Measurements from ENCODE around the gene HM13.
A peak's percentile ranks its signal among the peaks of the same experiment; 100 is the strongest.
"Not testable (repeated sequence)": the region's sequence is repeated elsewhere in the genome, so short reads cannot be mapped to it uniquely, and the experiment has no call there.

The HM13 gene

DNA sequence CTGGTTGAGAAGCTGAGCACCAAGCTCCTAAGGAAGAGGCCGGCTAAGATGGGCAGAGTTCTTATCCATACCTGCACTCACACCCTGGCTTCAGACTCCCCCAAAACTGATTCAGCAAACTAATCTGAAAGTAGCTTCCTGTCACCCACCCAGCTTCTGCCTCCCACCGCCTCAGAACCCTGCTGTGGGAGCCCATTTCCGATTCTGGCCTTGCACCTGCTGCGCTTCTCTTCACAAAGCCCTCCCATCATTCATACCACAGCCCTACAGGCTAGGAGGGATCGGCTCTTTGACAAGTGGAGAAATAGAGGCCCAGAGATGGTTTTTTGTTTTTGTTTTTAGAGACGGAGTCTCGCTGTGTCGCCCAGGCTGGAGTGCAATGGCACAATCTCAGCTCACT is 28.7 kb downstream of the HM13 start:
- Histone ChIP-seq H3K27me3 (ENCODE audit: control insufficient read depth in 1 of 2, insufficient read depth in 2 of 2, low read length in 2 of 2) (no peaks in the 10 kb centered on the region), H3K4me3 (ENCODE audit: low read length in 2 of 2) (no peak overlapping the region), H3K9me3 (ENCODE audit: control insufficient read depth in 2 of 2, low read length in 2 of 2) (no peaks in the 10 kb centered on the region), H3K36me3 (ENCODE audit: control insufficient read depth in 2 of 2, insufficient read depth in 2 of 2, low read length in 2 of 2) (peaks cover 27 to 36% of the 10 kb centered on the region in 2 donors), H3K27ac (ENCODE audit: low read length) (no peak overlapping the region), H3K9ac (ENCODE audit: low read length in 2 of 2) (no peak overlapping the region), H3K4me1 (ENCODE audit: control insufficient read depth, insufficient read depth, low read length) (peaks cover 9% of the 10 kb centered on the region)

DNA sequence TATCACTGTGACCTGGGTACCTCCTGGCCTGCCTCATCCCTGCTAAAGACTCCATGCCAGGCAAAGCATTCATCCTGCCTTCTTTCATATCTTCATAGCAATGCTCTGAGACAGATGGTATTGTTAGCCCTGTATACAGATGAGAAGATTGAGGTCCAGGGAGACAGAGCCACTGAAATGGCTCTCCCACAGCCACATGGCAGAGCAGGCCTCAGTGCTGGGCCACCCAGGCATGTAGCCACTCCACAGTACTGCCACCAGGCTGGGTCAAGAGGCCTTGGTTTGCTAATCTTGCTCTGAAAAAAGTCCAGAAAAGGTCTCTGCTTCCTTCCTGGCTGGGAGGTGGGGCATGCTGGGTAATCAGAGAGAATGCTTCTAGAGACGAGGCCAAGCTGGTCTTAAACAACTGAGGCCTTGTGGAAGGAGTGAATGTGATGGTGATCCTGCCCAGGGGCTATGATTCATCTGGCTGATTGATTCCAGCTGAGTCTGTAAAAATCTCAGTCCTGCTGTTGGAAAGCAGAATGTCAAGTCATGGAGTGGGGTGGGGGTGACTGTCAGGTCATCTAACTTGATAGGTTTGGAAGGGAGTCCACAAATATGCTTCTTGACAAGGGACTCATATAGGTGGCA is 29.8 kb downstream of the HM13 start:
- H3K36me3 ChIP-seq (ENCODE audit: control insufficient read depth in 2 of 2, insufficient read depth in 2 of 2, low read length in 2 of 2), result peaks cover 20 to 32% of the 10 kb centered on the region in 2 donors
- H3K9ac ChIP-seq (ENCODE audit: low read length in 2 of 2), result no peak overlapping the region
- H3K27ac ChIP-seq (ENCODE audit: low read length), result no peak overlapping the region

DNA sequence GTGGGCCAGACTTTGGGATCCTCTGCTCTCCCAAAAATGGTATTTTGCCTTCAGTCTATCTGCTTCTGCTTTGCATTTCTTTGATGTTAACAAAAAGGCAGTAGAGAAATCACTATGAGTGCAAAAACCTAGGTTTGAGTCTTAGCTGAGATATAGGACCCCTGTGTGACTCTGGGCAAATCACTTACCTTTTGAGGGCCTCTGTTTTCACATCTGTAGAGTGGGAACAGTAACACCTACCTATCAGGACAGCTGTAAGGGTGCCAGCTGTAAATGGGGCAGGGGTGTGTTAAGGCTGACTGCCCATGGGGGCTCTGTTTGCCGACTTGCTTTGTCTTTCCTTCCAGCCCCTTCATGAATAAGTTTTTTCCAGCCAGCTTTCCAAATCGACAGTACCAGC is 30.4 kb downstream of the HM13 start:
- Histone ChIP-seq H3K4me3 (ENCODE audit: low read length in 2 of 2) (no peak overlapping the region), H3K9me3 (ENCODE audit: control insufficient read depth in 2 of 2, low read length in 2 of 2) (no peaks in the 10 kb centered on the region), H3K27me3 (ENCODE audit: control insufficient read depth in 1 of 2, insufficient read depth in 2 of 2, low read length in 2 of 2) (no peaks in the 10 kb centered on the region), H3K27ac (ENCODE audit: low read length) (no peak overlapping the region), H3K36me3 (ENCODE audit: control insufficient read depth in 2 of 2, insufficient read depth in 2 of 2, low read length in 2 of 2) (peaks cover 21 to 35% of the 10 kb centered on the region in 2 donors), H3K9ac (ENCODE audit: low read length in 2 of 2) (no peak overlapping the region), H3K4me1 (ENCODE audit: control insufficient read depth, insufficient read depth, low read length) (peaks cover 15% of the 10 kb centered on the region)

More for the DNA sequence above, 29.8 kb downstream of the HM13 start:
- Histone ChIP-seq H3K4me3 (ENCODE audit: low read length in 2 of 2) (no peak overlapping the region), H3K4me1 (ENCODE audit: control insufficient read depth, insufficient read depth, low read length) (peaks cover 15% of the 10 kb centered on the region), H3K9me3 (ENCODE audit: control insufficient read depth in 2 of 2, low read length in 2 of 2) (no peaks in the 10 kb centered on the region), H3K27me3 (ENCODE audit: control insufficient read depth in 1 of 2, insufficient read depth in 2 of 2, low read length in 2 of 2) (no peaks in the 10 kb centered on the region)

DNA sequence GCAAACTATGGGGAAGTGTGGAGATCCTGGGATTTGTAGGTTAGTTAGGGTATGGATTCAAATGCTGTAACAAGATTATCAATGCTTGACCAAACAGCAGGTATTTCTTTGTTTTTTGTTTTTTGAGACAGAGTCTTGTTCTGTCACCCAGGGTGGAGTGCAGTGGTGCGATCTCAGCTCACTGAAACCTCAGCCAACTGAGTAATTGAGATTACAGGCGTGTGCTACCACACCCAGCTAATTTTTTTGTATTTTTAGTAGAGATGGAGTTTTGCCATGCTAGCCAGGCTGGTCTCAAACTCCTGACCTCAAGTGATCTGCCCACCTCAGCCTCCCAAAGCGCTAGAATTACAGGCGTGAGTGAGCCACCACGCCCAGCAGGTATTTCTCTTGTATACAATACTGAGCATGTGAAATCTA is 31.4 kb downstream of the HM13 start:
- H3K9ac ChIP-seq (ENCODE audit: low read length in 2 of 2); H3K9me3 ChIP-seq (ENCODE audit: control insufficient read depth in 2 of 2, low read length in 2 of 2); H3K27me3 ChIP-seq (ENCODE audit: control insufficient read depth in 1 of 2, insufficient read depth in 2 of 2, low read length in 2 of 2); H3K27ac ChIP-seq (ENCODE audit: low read length); H3K4me3 ChIP-seq (ENCODE audit: low read length in 2 of 2): not testable (repeated sequence)
- peaks cover 15% of the 10 kb centered on the region for H3K4me1 ChIP-seq (ENCODE audit: control insufficient read depth, insufficient read depth, low read length)
- H3K36me3 ChIP-seq (ENCODE audit: control insufficient read depth in 2 of 2, insufficient read depth in 2 of 2, low read length in 2 of 2), result peaks cover 20 to 39% of the 10 kb centered on the region in 2 donors

DNA sequence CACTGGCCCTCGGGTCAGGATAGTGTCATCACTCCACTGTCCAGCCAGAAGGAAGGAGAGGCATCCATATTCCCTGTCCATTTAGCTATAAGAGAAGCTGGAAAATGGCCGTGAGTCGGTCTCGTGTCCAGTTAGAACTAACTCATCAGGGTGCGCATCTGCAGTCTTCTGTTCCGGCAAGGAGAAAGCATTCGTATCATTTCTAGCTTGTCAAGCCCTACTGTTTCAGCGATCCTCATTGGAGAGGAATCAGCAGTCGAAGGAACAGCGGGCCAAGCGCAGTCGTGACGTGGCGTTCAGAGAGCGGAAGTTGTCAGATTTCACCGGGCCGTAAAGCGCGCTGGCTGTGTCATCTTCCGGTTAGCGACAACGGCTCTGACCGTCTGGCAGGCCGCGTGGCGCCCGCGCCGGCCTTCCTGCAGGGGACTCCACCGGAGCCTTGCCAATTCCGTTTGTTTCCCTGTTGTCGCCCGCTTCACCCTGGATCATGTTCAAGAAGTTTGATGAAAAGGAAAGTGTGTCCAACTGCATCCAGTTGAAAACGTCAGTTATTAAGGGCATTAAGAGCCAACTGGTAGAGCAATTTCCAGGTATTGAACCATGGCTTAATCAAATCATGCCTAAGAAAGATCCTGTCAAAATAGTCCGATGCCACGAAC is 32.9 kb downstream of the HM13 start:
- Histone ChIP-seq H3K9ac (ENCODE audit: low read length in 2 of 2) (peak overlapping the region; percentile 78 to 95), H3K4me1 (ENCODE audit: control insufficient read depth, insufficient read depth, low read length) (peaks cover 15% of the 10 kb centered on the region), H3K36me3 (ENCODE audit: control insufficient read depth in 2 of 2, insufficient read depth in 2 of 2, low read length in 2 of 2) (peaks cover 30 to 49% of the 10 kb centered on the region in 2 donors)

DNA sequence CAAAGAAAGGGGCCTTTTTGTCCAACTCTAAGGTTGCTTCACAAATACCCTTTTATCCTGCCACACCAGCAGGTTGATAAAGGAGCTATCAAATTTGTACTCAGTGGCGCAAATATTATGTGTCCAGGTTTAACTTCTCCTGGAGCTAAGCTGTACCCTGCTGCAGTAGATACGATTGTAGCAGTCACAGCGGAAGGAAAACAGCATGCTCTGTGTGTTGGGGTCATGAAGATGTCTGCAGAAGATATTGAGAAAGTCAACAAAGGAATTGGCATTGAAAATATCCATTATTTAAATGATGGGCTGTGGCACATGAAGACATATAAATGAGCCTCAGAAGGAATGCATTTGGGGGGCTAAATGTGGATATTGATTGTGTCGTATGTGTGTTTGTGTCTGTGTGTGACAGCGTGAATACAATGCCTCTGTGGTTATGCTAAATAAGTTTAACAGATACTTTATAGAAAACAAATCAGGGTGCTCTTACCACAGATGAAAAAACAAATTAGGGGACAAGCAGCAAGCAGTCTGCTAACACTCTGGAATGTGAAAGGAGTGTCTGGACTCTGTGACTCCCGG is 33.6 kb downstream of the HM13 start:
- no peaks in the 10 kb centered on the region for H3K27me3 ChIP-seq (ENCODE audit: control insufficient read depth in 1 of 2, insufficient read depth in 2 of 2, low read length in 2 of 2)
- H3K4me3 ChIP-seq (ENCODE audit: low read length in 2 of 2), result peak overlapping the region; percentile 80 to 82
- peaks cover 31 to 45% of the 10 kb centered on the region in 2 donors for H3K36me3 ChIP-seq (ENCODE audit: control insufficient read depth in 2 of 2, insufficient read depth in 2 of 2, low read length in 2 of 2)
- peak overlapping the region; percentile 92 for H3K27ac ChIP-seq (ENCODE audit: low read length)
- peak overlapping the region; percentile 75 to 78 for H3K9ac ChIP-seq (ENCODE audit: low read length in 2 of 2)
- H3K9me3 ChIP-seq (ENCODE audit: control insufficient read depth in 2 of 2, low read length in 2 of 2), result no peaks in the 10 kb centered on the region
- peaks cover 15% of the 10 kb centered on the region for H3K4me1 ChIP-seq (ENCODE audit: control insufficient read depth, insufficient read depth, low read length)

More for the DNA sequence above, 32.9 kb downstream of the HM13 start:
- H3K27me3 ChIP-seq (ENCODE audit: control insufficient read depth in 1 of 2, insufficient read depth in 2 of 2, low read length in 2 of 2), result no peaks in the 10 kb centered on the region
- H3K9me3 ChIP-seq (ENCODE audit: control insufficient read depth in 2 of 2, low read length in 2 of 2), result no peaks in the 10 kb centered on the region
- H3K4me3 ChIP-seq (ENCODE audit: low read length in 2 of 2), result peak overlapping the region; percentile 80 to 82
- peak overlapping the region; percentile 92 for H3K27ac ChIP-seq (ENCODE audit: low read length)

DNA sequence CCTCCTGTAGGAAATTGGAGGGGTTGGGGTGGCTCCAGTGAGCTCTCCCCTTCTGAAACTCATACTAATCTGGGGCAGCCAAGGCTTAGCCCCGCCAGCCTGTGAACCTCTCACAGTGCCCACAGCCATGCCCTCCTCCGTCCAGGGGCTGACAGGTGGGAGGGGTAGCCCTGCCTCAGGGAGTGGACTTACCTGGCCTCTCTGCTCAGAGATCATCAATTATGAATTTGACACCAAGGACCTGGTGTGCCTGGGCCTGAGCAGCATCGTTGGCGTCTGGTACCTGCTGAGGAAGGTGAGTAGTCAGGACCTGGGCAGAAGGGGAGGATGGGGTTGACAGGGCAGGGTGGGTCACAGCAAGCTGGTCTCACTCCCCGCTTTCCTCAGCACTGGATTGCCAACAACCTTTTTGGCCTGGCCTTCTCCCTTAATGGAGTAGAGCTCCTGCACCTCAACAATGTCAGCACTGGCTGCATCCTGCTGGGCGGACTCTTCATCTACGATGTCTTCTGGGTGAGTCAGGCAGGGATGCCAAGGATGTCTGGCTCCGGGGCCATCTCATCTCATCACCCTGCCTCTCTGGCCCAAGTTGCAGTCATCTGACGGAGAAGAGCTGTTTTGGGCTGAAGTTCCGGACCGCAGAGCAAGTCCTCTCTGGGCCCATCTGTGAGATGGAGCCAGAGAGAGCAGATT is 34.7 kb downstream of the HM13 start:
- Histone ChIP-seq H3K4me3 (ENCODE audit: low read length in 2 of 2) (no peak overlapping the region), H3K27me3 (ENCODE audit: control insufficient read depth in 1 of 2, insufficient read depth in 2 of 2, low read length in 2 of 2) (no peaks in the 10 kb centered on the region), H3K27ac (ENCODE audit: low read length) (no peak overlapping the region), H3K9me3 (ENCODE audit: control insufficient read depth in 2 of 2, low read length in 2 of 2) (no peaks in the 10 kb centered on the region), H3K4me1 (ENCODE audit: control insufficient read depth, insufficient read depth, low read length) (peaks cover 14% of the 10 kb centered on the region), H3K9ac (ENCODE audit: low read length in 2 of 2) (no peak overlapping the region), H3K36me3 (ENCODE audit: control insufficient read depth in 2 of 2, insufficient read depth in 2 of 2, low read length in 2 of 2) (peaks cover 31 to 49% of the 10 kb centered on the region in 2 donors)

DNA sequence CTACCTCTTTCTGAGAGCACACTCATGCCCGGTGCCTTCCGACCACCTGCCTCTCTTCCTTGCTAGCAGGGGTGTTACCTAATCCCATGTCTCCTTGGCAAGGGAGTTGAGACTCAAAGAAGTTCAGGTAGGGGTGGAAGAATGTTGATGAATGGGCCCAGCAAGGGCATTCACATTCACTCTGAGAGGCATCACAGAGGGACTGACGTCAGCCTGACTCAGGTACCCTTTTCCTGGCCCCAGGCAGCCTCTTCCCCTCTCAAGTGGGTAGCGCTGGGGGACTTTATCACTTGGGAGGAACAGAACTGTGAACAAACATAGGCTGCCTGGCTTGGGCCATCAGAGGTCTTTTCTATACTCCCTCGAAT is 35.3 kb downstream of the HM13 start:
- Histone ChIP-seq H3K4me1 (ENCODE audit: control insufficient read depth, insufficient read depth, low read length) (peaks cover 11% of the 10 kb centered on the region), H3K4me3 (ENCODE audit: low read length in 2 of 2) (no peak overlapping the region), H3K27me3 (ENCODE audit: control insufficient read depth in 1 of 2, insufficient read depth in 2 of 2, low read length in 2 of 2) (no peaks in the 10 kb centered on the region), H3K9me3 (ENCODE audit: control insufficient read depth in 2 of 2, low read length in 2 of 2) (no peaks in the 10 kb centered on the region), H3K27ac (ENCODE audit: low read length) (no peak overlapping the region), H3K9ac (ENCODE audit: low read length in 2 of 2) (no peak overlapping the region), H3K36me3 (ENCODE audit: control insufficient read depth in 2 of 2, insufficient read depth in 2 of 2, low read length in 2 of 2) (peaks cover 31 to 49% of the 10 kb centered on the region in 2 donors)

DNA sequence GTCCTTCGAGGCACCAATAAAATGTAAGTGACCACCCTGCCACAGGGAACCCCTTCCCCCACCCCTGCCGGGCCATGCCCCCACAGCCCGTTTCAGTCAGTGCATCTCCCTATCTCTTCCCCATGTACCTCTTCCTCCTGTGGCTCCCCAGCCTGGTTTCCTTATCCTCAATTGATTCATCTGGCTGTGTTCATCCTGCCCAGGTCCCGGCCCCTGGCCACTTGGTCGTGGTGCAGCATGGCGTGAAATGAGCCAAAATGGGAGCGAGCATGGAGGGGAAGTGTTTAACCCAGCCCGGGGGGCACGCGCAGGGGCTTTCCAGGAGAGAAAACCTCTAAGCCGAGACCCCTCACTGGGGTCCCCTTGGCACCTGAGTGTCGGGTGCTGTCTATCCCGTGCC is 35.9 kb downstream of the HM13 start:
- Histone ChIP-seq H3K27ac (ENCODE audit: low read length) (no peak overlapping the region), H3K4me1 (ENCODE audit: control insufficient read depth, insufficient read depth, low read length) (peaks cover 11% of the 10 kb centered on the region), H3K36me3 (ENCODE audit: control insufficient read depth in 2 of 2, insufficient read depth in 2 of 2, low read length in 2 of 2) (peaks cover 37 to 51% of the 10 kb centered on the region in 2 donors), H3K4me3 (ENCODE audit: low read length in 2 of 2) (no peak overlapping the region), H3K27me3 (ENCODE audit: control insufficient read depth in 1 of 2, insufficient read depth in 2 of 2, low read length in 2 of 2) (no peaks in the 10 kb centered on the region), H3K9ac (ENCODE audit: low read length in 2 of 2) (no peak overlapping the region), H3K9me3 (ENCODE audit: control insufficient read depth in 2 of 2, low read length in 2 of 2) (no peaks in the 10 kb centered on the region)

DNA sequence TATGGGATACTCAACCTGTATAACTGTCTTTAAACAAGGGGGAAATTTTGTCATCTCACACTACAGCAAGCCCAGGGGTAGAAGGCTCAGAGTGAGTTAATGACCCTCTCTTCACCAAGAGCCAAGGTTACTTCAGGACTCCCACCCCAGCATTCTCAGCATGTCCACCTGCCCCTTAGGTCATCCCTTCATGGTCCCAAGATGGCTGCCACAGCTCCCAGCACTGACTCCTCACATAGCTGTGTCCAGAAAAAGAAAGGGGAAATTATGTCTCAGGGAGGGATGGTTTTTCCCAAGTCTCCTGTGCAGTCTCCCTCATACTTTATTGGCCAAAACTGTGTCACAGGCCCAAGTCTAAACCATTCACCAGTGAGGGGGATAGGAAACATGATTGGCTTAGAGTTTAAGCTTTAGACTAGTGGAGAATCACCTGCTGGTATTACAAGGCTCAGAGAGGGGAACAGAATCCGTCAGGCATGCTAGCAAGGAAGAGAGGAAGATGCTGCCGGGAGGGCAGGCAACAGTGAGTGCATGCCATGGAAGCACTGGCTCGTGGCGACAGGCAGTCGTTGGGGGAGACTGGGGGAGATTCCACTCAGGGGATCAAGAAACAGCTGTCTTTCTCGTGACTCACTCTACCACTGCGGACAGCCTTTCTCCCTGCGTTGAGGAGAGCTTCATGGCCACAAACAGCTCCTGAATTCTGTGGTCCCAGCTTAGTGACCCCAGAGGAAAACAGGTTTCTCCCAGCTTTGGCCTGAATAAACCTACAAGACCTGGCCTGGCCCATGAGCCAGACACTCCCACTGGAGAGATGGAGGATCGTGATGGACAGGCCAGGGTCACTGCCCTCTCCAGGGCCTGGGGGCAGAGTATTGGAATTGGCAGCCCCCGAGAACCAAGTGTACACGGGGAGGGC is 37.2 kb downstream of the HM13 start:
- H3K4me3 ChIP-seq (ENCODE audit: low read length in 2 of 2), result no peak overlapping the region
- no peaks in the 10 kb centered on the region for H3K27me3 ChIP-seq (ENCODE audit: control insufficient read depth in 1 of 2, insufficient read depth in 2 of 2, low read length in 2 of 2)
- H3K27ac ChIP-seq (ENCODE audit: low read length), result no peak overlapping the region
- H3K4me1 ChIP-seq (ENCODE audit: control insufficient read depth, insufficient read depth, low read length), result peaks cover 9% of the 10 kb centered on the region
- peaks cover 41 to 55% of the 10 kb centered on the region in 2 donors for H3K36me3 ChIP-seq (ENCODE audit: control insufficient read depth in 2 of 2, insufficient read depth in 2 of 2, low read length in 2 of 2)
- no peak overlapping the region for H3K9ac ChIP-seq (ENCODE audit: low read length in 2 of 2)
- no peaks in the 10 kb centered on the region for H3K9me3 ChIP-seq (ENCODE audit: control insufficient read depth in 2 of 2, low read length in 2 of 2)

Data from stomach smooth muscle (tissue), 2 donors.